Tibial artery (tissue), 4 donors: ENCODE measurements around the gene MED16.

Experiments
- DNase-seq, 2 donors: peaks; one replicate each; pipeline ENCODE4 v3.0.0-alpha.2; 2019
- H3K27ac ChIP-seq, 2 donors: fragments of 200-600 bp; sonication (generic) in 1 of 2; 1 replicate in 1 of 2; 2 replicates in 1 of 2; pipeline ENCODE4 v1.5.1; 2018 to 2019; ENCODE audit warnings: mild to moderate bottlenecking in 1 of 2
- H3K27me3 ChIP-seq, 2 donors: fragments of 200-600 bp; sonication (generic) in 1 of 2; one replicate each; pipeline versions ENCODE4 v1.5.1 to v1.6.0; 2016 to 2019
- H3K36me3 ChIP-seq, 3 donors: fragments of 200-600 bp; sonication (generic) in 2 of 3; one replicate each; pipeline ENCODE4 v1.5.1; 2016 to 2019; ENCODE audit warnings: mild to moderate bottlenecking in 2 of 3
- H3K4me1 ChIP-seq, 4 donors: fragments of 200-600 bp; sonication (generic) in 2 of 4; 1 replicate in 3 of 4; 2 replicates in 1 of 4; pipeline ENCODE4 v1.5.1; 2016 to 2019
- H3K4me3 ChIP-seq, 2 donors: fragments of 200-600 bp; sonication (generic) in 1 of 2; 1 replicate in 1 of 2; 2 replicates in 1 of 2; pipeline ENCODE4 v1.5.1; 2018 to 2019; ENCODE audit warnings: mild to moderate bottlenecking in 2 of 2
- H3K9me3 ChIP-seq, 3 donors: fragments of 200-600 bp; sonication (generic) in 1 of 3; one replicate each; pipeline ENCODE4 v1.5.1; 2016 to 2019
- CTCF ChIP-seq, 2 experiments: fragments of 200-600 bp in 1 of 2; fragments of 450-650 bp in 1 of 2; IDR thresholded peaks; one replicate each; pipeline ENCODE4 v1.5.1; 2017 to 2019; ENCODE audit warnings: antibody characterized with exemption in 2 of 2, mild to moderate bottlenecking in 1 of 2, moderate library complexity in 1 of 2
- intact Hi-C: fragments of 100-400 bp; cut with DNase I; formaldehyde crosslinking; loops from one replicate; pipeline ENCODE4 v1.15.0; 2023; ENCODE audit warnings: low total_unique reads

The MED16 gene

GRCh38 chr19:892894-893689 lies at the start of gene MED16, which contains the start of gene RNU6-9:
Gene MED16, minus strand, starts transcription at chr19:893187. Its CDS starts 2,056 bp downstream, at chr19:891131.
Gene RNU6-9, plus strand, starts transcription at chr19:893484.
- H3K27ac ChIP-seq: peak within 1 kb of the TSS; percentile 79 to 94
- peaks cover 0 to 24% (median 8%) of the 10 kb centered on the region in 4 donors for H3K4me1 ChIP-seq
- peaks cover 2 to 47% (median 26%) of the 10 kb centered on the region in 3 donors for H3K36me3 ChIP-seq
- no peaks in the 10 kb centered on the region for H3K9me3 ChIP-seq
- H3K4me3 ChIP-seq: peak within 1 kb of the TSS; percentile 62 to 87
- H3K27me3 ChIP-seq: no peaks in the 10 kb centered on the region
- peak; percentile 92 to 95 for DNase-seq
- intact Hi-C loops: no loop called here
- no peak for TF ChIP-seq CTCF (IDR thresholded peaks at IDR 0.05)

GRCh38 chr19:942133-942645 lies 49.2 kb upstream of the MED16 start:
- H3K4me3 ChIP-seq: no peak overlapping the region
- intact Hi-C loops: no loop called here
- peaks cover 0 to 4% (median 0%) of the 10 kb centered on the region in 3 donors for H3K36me3 ChIP-seq
- H3K27ac ChIP-seq: no peak overlapping the region
- peaks cover 0 to 13% (median 9%) of the 10 kb centered on the region in 4 donors for H3K4me1 ChIP-seq
- no peaks in the 10 kb centered on the region for H3K9me3 ChIP-seq
- TF ChIP-seq CTCF (IDR thresholded peaks at IDR 0.05): no peak
- no peaks in the 10 kb centered on the region for H3K27me3 ChIP-seq
- DNase-seq: no peak

- intact Hi-C loops: no loop called here
- peaks cover 0 to 13% (median 9%) of the 10 kb centered on the region in 4 donors for H3K4me1 ChIP-seq
- no peaks in the 10 kb centered on the region for H3K9me3 ChIP-seq
- no peak for DNase-seq
- H3K27ac ChIP-seq: peak overlapping the region; percentile 63 to 74
- H3K27me3 ChIP-seq: no peaks in the 10 kb centered on the region
- TF ChIP-seq CTCF (IDR thresholded peaks at IDR 0.05): no peak
- peaks cover 0 to 4% (median 0%) of the 10 kb centered on the region in 3 donors for H3K36me3 ChIP-seq
- peak overlapping the region; percentile 20 to 45 for H3K4me3 ChIP-seq
Observed at GRCh38 chr19:941292-942132, 48.5 kb upstream of the MED16 start.

- Histone ChIP-seq H3K9me3 (no peaks in the 10 kb centered on the region), H3K27ac (peak overlapping the region; percentile 63 to 74), H3K36me3 (peaks cover 0 to 4% (median 0%) of the 10 kb centered on the region in 3 donors), H3K4me3 (peak overlapping the region; percentile 20 to 45), H3K27me3 (no peaks in the 10 kb centered on the region), H3K4me1 (peaks cover 0 to 13% (median 9%) of the 10 kb centered on the region in 4 donors)
- no peak for TF ChIP-seq CTCF (IDR thresholded peaks at IDR 0.05)
- peak; percentile 80 to 87 for DNase-seq
- intact Hi-C loops: no loop called here
Observed at GRCh38 chr19:940591-941291, 47.8 kb upstream of the MED16 start.

- TF ChIP-seq CTCF (IDR thresholded peaks at IDR 0.05): no peak
- intact Hi-C loops: no loop called here
- Histone ChIP-seq H3K9me3 (no peaks in the 10 kb centered on the region), H3K4me1 (peaks cover 0 to 21% (median 15%) of the 10 kb centered on the region in 4 donors), H3K36me3 (peaks cover 0 to 4% (median 0%) of the 10 kb centered on the region in 3 donors), H3K27me3 (no peaks in the 10 kb centered on the region), H3K27ac (peak overlapping the region; percentile 63 to 74), H3K4me3 (no peak overlapping the region)
- DNase-seq: no peak
Observed at GRCh38 chr19:939922-940321, 46.9 kb upstream of the MED16 start.
